PC-3 (cell line): ENCODE results near the gene LRRC28.

Source experiments
- EZH2 ChIP-seq: fragments of 300-600 bp; sonication (generic); IDR thresholded peaks from one replicate; pipeline ENCODE4 v1.6.1; 2017; ENCODE audit warnings: antibody characterized with exemption, mild to moderate bottlenecking, low read length; ENCODE audit not compliant: unreplicated experiment
- TF ChIP-seq, protein P1 (sequence below): fragments of 300-600 bp; sonication (generic); conservative IDR thresholded peaks from 2 replicates; pipeline ENCODE4 v1.5.1; 2017; ENCODE audit warnings: antibody characterized with exemption, low read depth, mild to moderate bottlenecking, low read length

DNA sequence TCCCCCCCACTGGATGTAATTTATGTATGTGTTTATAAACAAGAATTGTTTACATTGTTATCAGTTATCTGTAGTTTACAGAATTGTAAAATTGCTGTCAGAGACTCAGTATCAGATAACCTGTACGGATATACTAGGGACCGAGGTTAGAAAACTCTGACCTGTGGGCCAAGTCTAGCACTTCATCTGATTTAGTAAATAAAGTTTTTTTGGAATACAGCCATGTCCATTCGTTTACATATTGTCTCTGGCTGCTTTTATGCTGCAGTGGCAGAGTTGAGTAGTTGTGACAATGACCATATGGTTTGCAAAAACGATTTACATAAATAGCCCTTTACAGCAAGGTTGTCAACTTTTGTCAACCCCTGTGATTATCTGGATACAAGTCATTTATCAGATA is 52.6 kb downstream of the LRRC28 start:
- no peak for TF ChIP-seq EZH2
- TF ChIP-seq, protein P1, sequence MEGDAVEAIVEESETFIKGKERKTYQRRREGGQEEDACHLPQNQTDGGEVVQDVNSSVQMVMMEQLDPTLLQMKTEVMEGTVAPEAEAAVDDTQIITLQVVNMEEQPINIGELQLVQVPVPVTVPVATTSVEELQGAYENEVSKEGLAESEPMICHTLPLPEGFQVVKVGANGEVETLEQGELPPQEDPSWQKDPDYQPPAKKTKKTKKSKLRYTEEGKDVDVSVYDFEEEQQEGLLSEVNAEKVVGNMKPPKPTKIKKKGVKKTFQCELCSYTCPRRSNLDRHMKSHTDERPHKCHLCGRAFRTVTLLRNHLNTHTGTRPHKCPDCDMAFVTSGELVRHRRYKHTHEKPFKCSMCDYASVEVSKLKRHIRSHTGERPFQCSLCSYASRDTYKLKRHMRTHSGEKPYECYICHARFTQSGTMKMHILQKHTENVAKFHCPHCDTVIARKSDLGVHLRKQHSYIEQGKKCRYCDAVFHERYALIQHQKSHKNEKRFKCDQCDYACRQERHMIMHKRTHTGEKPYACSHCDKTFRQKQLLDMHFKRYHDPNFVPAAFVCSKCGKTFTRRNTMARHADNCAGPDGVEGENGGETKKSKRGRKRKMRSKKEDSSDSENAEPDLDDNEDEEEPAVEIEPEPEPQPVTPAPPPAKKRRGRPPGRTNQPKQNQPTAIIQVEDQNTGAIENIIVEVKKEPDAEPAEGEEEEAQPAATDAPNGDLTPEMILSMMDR: no peak
